WTC11 (cell line): Measurements from ENCODE around the gene TEKT2. TPM values are rescaled to one million over a fixed set of nuclear protein-coding genes. Genes with fewer than 3 reads are reported as not detected.

Experiments
- ATAC-seq: fragments of 200-7000 bp; cut with Tn5 transposase; 2 replicates; pipeline ENCODE4 v1.10.0; 2021; ENCODE audit warnings: mild to moderate bottlenecking, moderate library complexity
- CTCF ChIA-PET: fragments of 300-600 bp; sonication (Branson Sonifier 250); formaldehyde crosslinking; loops from one replicate; lab custom pipeline; 2021; ENCODE audit warnings: antibody characterized with exemption; lab: Charles Lee
- POLR2A ChIA-PET: fragments of 350-600 bp; sonication (Branson Sonifier 250); formaldehyde crosslinking; loops from one replicate; lab custom pipeline; 2021; ENCODE audit warnings: antibody characterized with exemption; lab: Charles Lee
- DNase-seq: peaks from one replicate; pipeline ENCODE4 v3.0.0; 2021; ENCODE audit warnings: low spot score
- H3K27ac Mint-ChIP-seq: 2 replicates; pipeline ENCODE4 v1.8.0; 2021; ENCODE audit warnings: mixed read lengths
- H3K27me3 Mint-ChIP-seq: 2 replicates; pipeline ENCODE4 v1.8.0; 2021; ENCODE audit warnings: low read depth, mild to moderate bottlenecking, moderate library complexity, mixed read lengths
- H3K36me3 Mint-ChIP-seq: 2 replicates; pipeline ENCODE4 v1.8.0; 2021; ENCODE audit warnings: mixed read lengths
- H3K4me1 Mint-ChIP-seq: 2 replicates; pipeline ENCODE4 v1.8.0; 2022; ENCODE audit warnings: mixed read lengths
- H3K4me3 Mint-ChIP-seq: 2 replicates; pipeline ENCODE4 v1.8.0; 2021; ENCODE audit warnings: mild to moderate bottlenecking, moderate library complexity, mixed read lengths
- H3K9me3 Mint-ChIP-seq: 2 replicates; pipeline ENCODE4 v1.8.0; 2021; ENCODE audit warnings: mixed read lengths
- ATF1 ChIP-seq: sonication (generic); formaldehyde crosslinking; IDR thresholded peaks from 2 replicates; pipeline ENCODE4 v1.8.1; 2023; ENCODE audit warnings: mild to moderate bottlenecking, moderate library complexity, missing genetic modification reagents
- CREB1 ChIP-seq: sonication (generic); formaldehyde crosslinking; IDR thresholded peaks from 2 replicates; pipeline ENCODE4 v1.8.0; 2023; ENCODE audit warnings: mild to moderate bottlenecking, missing genetic modification reagents
- EMX1 ChIP-seq: fragments of 250-450 bp; sonication (Bioruptor Pico); IDR thresholded peaks from 2 replicates; pipeline ENCODE4 v1.8.0; 2021; ENCODE audit warnings: mild to moderate bottlenecking
- ESRRA ChIP-seq: sonication (generic); formaldehyde crosslinking; IDR thresholded peaks from 2 replicates; pipeline ENCODE4 v1.8.1; 2022; ENCODE audit warnings: mild to moderate bottlenecking, missing genetic modification reagents, borderline replicate concordance
- GABPB1 ChIP-seq: sonication (generic); formaldehyde crosslinking; IDR thresholded peaks from 2 replicates; pipeline ENCODE4 v1.8.1; 2023; ENCODE audit warnings: mild to moderate bottlenecking, missing genetic modification reagents
- HMGA2 ChIP-seq: fragments of 250-450 bp; sonication (Bioruptor Pico); IDR thresholded peaks from 2 replicates; pipeline ENCODE4 v1.4.0; 2021; ENCODE audit warnings: mild to moderate bottlenecking, moderate library complexity
- JAZF1 ChIP-seq: fragments of 250-450 bp; sonication (Bioruptor Pico); IDR thresholded peaks from 2 replicates; pipeline ENCODE4 v1.9.0; 2021; ENCODE audit warnings: moderate library complexity, mild to moderate bottlenecking, inconsistent platforms
- NFATC4 ChIP-seq: fragments of 250-450 bp; sonication (Bioruptor Pico); IDR thresholded peaks from 2 replicates; pipeline ENCODE4 v1.9.0; 2021; ENCODE audit warnings: mild to moderate bottlenecking
- NR1H2 ChIP-seq: sonication (generic); formaldehyde crosslinking; IDR thresholded peaks from 2 replicates; pipeline ENCODE4 v1.9.0; 2021; ENCODE audit warnings: mild to moderate bottlenecking, moderate library complexity, missing genetic modification reagents
- NR3C1 ChIP-seq: sonication (generic); formaldehyde crosslinking; conservative IDR thresholded peaks from 2 replicates; pipeline ENCODE4 v1.8.1; 2023; ENCODE audit warnings: low read depth, mild to moderate bottlenecking, missing genetic modification reagents
- RELA ChIP-seq: sonication (generic); formaldehyde crosslinking; IDR thresholded peaks from 2 replicates; pipeline ENCODE4 v1.8.1; 2022; ENCODE audit warnings: missing genetic modification reagents, mild to moderate bottlenecking, borderline replicate concordance
- RORB ChIP-seq: fragments of 250-450 bp; sonication (Bioruptor Pico); IDR thresholded peaks from 2 replicates; pipeline ENCODE4 v1.9.0; 2021; ENCODE audit warnings: mild to moderate bottlenecking
- SOX15 ChIP-seq: fragments of 250-450 bp; sonication (Bioruptor Pico); IDR thresholded peaks from 2 replicates; pipeline ENCODE4 v1.9.0; 2021; ENCODE audit warnings: mild to moderate bottlenecking
- SP1 ChIP-seq: sonication (generic); formaldehyde crosslinking; conservative IDR thresholded peaks from 2 replicates; pipeline ENCODE4 v1.8.1; 2022; ENCODE audit warnings: missing genetic modification reagents
- TEAD1 ChIP-seq: sonication (generic); formaldehyde crosslinking; IDR thresholded peaks from 2 replicates; pipeline ENCODE4 v1.8.0; 2022; ENCODE audit warnings: mild to moderate bottlenecking, missing genetic modification reagents
- TEAD4 ChIP-seq: sonication (generic); formaldehyde crosslinking; IDR thresholded peaks from 2 replicates; pipeline ENCODE4 v1.8.0; 2022; ENCODE audit warnings: mild to moderate bottlenecking, missing genetic modification reagents
- TP53 ChIP-seq: sonication (generic); formaldehyde crosslinking; IDR thresholded peaks from 2 replicates; pipeline ENCODE4 v1.8.1; 2023; ENCODE audit warnings: mild to moderate bottlenecking, missing genetic modification reagents
- ZBTB21 ChIP-seq: sonication (generic); formaldehyde crosslinking; IDR thresholded peaks from 2 replicates; pipeline ENCODE4 v1.8.1; 2023; ENCODE audit warnings: mild to moderate bottlenecking, missing genetic modification reagents, borderline replicate concordance
- total RNA-seq: library from RNA; stranded (reverse); gene quantifications from 3 replicates; pipeline ENCODE4 v1.2.3, GENCODE V29; 2021
- TF ChIP-seq, protein P1 (sequence below): sonication (generic); formaldehyde crosslinking; IDR thresholded peaks from 2 replicates; pipeline ENCODE4 v1.8.1; 2023; ENCODE audit warnings: mild to moderate bottlenecking, missing genetic modification reagents
- TF ChIP-seq, protein P2 (sequence below): fragments of 250-450 bp; sonication (Bioruptor Pico); IDR thresholded peaks from 2 replicates; pipeline ENCODE4 v1.8.0; 2021; ENCODE audit warnings: mild to moderate bottlenecking
- TF ChIP-seq, protein P3 (sequence below): sonication (generic); formaldehyde crosslinking; IDR thresholded peaks from 2 replicates; pipeline ENCODE4 v1.8.0; 2022; ENCODE audit warnings: mild to moderate bottlenecking, missing genetic modification reagents
- TF ChIP-seq, protein P4 (sequence below): sonication (generic); formaldehyde crosslinking; IDR thresholded peaks from 2 replicates; pipeline ENCODE4 v1.8.1; 2022; ENCODE audit warnings: low read depth, missing genetic modification reagents, borderline replicate concordance
- TF ChIP-seq, protein P5 (sequence below): sonication (generic); formaldehyde crosslinking; conservative IDR thresholded peaks from 2 replicates; pipeline ENCODE4 v1.8.1; 2022; ENCODE audit warnings: mild to moderate bottlenecking, missing genetic modification reagents
- TF ChIP-seq, protein P6 (sequence below): sonication (generic); formaldehyde crosslinking; IDR thresholded peaks from 2 replicates; pipeline ENCODE4 v1.8.0; 2022; ENCODE audit warnings: missing genetic modification reagents

TEKT2 gene
- total RNA-seq, 1 experiment from 2014 or later: 1.9 TPM

DNA sequence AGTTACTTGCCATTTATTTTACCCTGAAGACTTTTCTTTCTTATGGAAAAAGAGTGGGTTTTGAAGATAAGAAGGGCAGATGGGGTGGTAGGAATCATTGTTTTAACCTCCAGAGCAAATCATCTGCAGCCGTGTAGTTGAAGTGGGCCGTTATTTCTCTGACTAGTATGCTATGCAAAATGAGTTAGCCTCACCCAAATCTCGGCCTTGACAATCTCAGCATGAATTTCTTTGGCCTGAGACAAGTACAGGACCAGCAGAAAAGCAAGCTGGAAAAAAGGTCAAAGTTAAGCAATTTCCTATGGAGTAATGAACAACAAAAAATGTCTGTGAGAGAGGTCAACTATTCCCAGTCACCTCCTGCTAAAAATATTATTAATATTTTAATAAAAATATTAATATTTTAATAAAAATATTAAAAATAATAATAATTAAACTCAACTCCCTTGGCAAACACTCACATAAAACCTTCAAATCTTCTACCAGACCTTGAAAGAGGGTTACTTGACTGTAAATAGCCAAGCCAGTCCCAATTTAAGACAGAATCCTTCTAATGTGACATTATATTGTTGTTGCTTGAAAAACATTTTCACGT is 6.8 kb upstream of the TEKT2 start:
- Mint-ChIP-seq H3K4me3 (no peak overlapping the region), H3K9me3 (no peaks in the 10 kb centered on the region), H3K27me3 (no peaks in the 10 kb centered on the region; the same call in 1 of the 2 replicates), H3K27ac (no peak overlapping the region), H3K36me3 (no peaks in the 10 kb centered on the region), H3K4me1 (peaks cover 3% of the 10 kb centered on the region; the same call in 1 of the 2 replicates)
- CTCF ChIA-PET: no interaction called here
- ATAC-seq (no peak), DNase-seq (no peak)
- TF ChIP-seq, protein P1, sequence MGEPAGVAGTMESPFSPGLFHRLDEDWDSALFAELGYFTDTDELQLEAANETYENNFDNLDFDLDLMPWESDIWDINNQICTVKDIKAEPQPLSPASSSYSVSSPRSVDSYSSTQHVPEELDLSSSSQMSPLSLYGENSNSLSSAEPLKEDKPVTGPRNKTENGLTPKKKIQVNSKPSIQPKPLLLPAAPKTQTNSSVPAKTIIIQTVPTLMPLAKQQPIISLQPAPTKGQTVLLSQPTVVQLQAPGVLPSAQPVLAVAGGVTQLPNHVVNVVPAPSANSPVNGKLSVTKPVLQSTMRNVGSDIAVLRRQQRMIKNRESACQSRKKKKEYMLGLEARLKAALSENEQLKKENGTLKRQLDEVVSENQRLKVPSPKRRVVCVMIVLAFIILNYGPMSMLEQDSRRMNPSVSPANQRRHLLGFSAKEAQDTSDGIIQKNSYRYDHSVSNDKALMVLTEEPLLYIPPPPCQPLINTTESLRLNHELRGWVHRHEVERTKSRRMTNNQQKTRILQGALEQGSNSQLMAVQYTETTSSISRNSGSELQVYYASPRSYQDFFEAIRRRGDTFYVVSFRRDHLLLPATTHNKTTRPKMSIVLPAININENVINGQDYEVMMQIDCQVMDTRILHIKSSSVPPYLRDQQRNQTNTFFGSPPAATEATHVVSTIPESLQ (CRISPR knock-in tag): no peak
- TF ChIP-seq HMGA2 (CRISPR knock-in tag): peak; percentile 94
- POLR2A ChIA-PET: no interaction called here

DNA sequence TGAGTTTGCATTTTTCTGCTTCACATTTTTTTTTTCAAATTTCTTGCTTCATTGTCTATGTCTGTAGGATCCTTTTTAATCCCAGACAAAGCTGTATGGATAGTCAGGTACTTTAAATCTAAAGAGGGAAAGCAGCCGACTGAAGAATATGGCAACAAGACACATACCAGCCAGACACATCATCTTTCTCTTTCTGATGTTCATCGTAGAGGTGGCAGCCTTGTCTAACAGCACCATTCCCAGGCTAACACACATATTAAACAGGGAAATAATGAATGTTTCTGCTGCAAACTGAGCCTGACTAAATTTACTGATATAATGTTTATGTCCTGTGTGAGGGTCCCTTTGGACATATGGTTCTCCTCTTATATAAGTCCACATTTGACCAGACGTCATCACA is 3.7 kb upstream of the TEKT2 start:
- Mint-ChIP-seq H3K36me3 (no peaks in the 10 kb centered on the region), H3K4me1 (peaks cover 5% of the 10 kb centered on the region), H3K4me3 (no peak overlapping the region), H3K9me3 (no peaks in the 10 kb centered on the region), H3K27ac (no peak overlapping the region), H3K27me3 (peaks cover 2% of the 10 kb centered on the region)
- TF ChIP-seq, protein P2, sequence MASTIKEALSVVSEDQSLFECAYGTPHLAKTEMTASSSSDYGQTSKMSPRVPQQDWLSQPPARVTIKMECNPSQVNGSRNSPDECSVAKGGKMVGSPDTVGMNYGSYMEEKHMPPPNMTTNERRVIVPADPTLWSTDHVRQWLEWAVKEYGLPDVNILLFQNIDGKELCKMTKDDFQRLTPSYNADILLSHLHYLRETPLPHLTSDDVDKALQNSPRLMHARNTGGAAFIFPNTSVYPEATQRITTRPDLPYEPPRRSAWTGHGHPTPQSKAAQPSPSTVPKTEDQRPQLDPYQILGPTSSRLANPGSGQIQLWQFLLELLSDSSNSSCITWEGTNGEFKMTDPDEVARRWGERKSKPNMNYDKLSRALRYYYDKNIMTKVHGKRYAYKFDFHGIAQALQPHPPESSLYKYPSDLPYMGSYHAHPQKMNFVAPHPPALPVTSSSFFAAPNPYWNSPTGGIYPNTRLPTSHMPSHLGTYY (CRISPR knock-in tag): no peak
- no peak for TF ChIP-seq CREB1
- no peak for TF ChIP-seq NR3C1 (CRISPR knock-in tag)
- ATAC-seq: no peak
- no peak for DNase-seq
- ChIA-PET POLR2A (no interaction called here), CTCF (interaction anchor here (0.9 kb wide), 1 partner anchor 55 kb away, joined by 3 read pairs; no protein-coding TSS in a partner anchor)

DNA sequence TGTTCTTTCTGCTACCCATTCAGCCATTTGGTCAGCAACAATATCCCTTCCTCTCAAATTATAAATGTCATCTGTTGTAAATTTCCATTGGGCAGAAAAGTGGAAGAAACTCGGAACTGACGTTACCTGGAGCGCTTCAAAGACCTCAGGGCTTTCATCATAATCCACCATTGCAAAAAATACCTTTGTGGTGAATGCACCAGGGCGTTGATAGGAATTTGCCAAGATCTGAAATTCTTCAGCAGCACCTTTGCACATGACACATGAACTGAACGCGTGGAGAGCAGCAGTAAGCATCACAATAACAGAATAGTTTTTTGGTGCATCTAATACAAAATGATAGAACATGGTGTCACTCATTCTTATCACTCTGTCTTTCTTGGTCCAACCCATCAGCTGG is 3.1 kb upstream of the TEKT2 start:
- Mint-ChIP-seq H3K36me3 (no peaks in the 10 kb centered on the region), H3K9me3 (no peaks in the 10 kb centered on the region), H3K4me3 (no peak overlapping the region), H3K4me1 (peaks cover 5% of the 10 kb centered on the region), H3K27me3 (peaks cover 2% of the 10 kb centered on the region), H3K27ac (no peak overlapping the region)
- CTCF ChIA-PET: no interaction called here
- ATAC-seq (no peak), DNase-seq (no peak)
- TF ChIP-seq RORB (CRISPR knock-in tag): no peak
- TF ChIP-seq, protein P3, sequence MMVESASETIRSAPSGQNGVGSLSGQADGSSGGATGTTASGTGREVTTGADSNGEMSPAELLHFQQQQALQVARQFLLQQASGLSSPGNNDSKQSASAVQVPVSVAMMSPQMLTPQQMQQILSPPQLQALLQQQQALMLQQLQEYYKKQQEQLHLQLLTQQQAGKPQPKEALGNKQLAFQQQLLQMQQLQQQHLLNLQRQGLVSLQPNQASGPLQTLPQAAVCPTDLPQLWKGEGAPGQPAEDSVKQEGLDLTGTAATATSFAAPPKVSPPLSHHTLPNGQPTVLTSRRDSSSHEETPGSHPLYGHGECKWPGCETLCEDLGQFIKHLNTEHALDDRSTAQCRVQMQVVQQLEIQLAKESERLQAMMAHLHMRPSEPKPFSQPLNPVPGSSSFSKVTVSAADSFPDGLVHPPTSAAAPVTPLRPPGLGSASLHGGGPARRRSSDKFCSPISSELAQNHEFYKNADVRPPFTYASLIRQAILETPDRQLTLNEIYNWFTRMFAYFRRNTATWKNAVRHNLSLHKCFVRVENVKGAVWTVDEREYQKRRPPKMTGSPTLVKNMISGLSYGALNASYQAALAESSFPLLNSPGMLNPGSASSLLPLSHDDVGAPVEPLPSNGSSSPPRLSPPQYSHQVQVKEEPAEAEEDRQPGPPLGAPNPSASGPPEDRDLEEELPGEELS (CRISPR knock-in tag): no peak
- no peak for TF ChIP-seq TEAD1 (CRISPR knock-in tag)
- no peak for TF ChIP-seq NR1H2 (CRISPR knock-in tag)
- TF ChIP-seq TEAD4: no peak
- TF ChIP-seq EMX1: no peak
- TF ChIP-seq SP1 (CRISPR knock-in tag): no peak
- no peak for TF ChIP-seq TP53 (CRISPR knock-in tag)
- TF ChIP-seq ZBTB21 (CRISPR knock-in tag): no peak
- TF ChIP-seq JAZF1 (CRISPR knock-in tag): no peak
- TF ChIP-seq, protein P4, sequence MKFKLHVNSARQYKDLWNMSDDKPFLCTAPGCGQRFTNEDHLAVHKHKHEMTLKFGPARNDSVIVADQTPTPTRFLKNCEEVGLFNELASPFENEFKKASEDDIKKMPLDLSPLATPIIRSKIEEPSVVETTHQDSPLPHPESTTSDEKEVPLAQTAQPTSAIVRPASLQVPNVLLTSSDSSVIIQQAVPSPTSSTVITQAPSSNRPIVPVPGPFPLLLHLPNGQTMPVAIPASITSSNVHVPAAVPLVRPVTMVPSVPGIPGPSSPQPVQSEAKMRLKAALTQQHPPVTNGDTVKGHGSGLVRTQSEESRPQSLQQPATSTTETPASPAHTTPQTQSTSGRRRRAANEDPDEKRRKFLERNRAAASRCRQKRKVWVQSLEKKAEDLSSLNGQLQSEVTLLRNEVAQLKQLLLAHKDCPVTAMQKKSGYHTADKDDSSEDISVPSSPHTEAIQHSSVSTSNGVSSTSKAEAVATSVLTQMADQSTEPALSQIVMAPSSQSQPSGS: no peak
- TF ChIP-seq, protein P5, sequence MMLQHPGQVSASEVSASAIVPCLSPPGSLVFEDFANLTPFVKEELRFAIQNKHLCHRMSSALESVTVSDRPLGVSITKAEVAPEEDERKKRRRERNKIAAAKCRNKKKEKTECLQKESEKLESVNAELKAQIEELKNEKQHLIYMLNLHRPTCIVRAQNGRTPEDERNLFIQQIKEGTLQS: no peak
- no peak for TF ChIP-seq NFATC4 (CRISPR knock-in tag)
- TF ChIP-seq, protein P6, sequence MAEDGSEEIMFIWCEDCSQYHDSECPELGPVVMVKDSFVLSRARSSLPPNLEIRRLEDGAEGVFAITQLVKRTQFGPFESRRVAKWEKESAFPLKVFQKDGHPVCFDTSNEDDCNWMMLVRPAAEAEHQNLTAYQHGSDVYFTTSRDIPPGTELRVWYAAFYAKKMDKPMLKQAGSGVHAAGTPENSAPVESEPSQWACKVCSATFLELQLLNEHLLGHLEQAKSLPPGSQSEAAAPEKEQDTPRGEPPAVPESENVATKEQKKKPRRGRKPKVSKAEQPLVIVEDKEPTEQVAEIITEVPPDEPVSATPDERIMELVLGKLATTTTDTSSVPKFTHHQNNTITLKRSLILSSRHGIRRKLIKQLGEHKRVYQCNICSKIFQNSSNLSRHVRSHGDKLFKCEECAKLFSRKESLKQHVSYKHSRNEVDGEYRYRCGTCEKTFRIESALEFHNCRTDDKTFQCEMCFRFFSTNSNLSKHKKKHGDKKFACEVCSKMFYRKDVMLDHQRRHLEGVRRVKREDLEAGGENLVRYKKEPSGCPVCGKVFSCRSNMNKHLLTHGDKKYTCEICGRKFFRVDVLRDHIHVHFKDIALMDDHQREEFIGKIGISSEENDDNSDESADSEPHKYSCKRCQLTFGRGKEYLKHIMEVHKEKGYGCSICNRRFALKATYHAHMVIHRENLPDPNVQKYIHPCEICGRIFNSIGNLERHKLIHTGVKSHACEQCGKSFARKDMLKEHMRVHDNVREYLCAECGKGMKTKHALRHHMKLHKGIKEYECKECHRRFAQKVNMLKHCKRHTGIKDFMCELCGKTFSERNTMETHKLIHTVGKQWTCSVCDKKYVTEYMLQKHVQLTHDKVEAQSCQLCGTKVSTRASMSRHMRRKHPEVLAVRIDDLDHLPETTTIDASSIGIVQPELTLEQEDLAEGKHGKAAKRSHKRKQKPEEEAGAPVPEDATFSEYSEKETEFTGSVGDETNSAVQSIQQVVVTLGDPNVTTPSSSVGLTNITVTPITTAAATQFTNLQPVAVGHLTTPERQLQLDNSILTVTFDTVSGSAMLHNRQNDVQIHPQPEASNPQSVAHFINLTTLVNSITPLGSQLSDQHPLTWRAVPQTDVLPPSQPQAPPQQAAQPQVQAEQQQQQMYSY (CRISPR knock-in tag): no peak
- no peak for TF ChIP-seq ESRRA (CRISPR knock-in tag)
- TF ChIP-seq RELA (CRISPR knock-in tag): no peak
- no peak for TF ChIP-seq GABPB1 (CRISPR knock-in tag)
- TF ChIP-seq SOX15 (CRISPR knock-in tag): no peak
- no peak for TF ChIP-seq ATF1
- POLR2A ChIA-PET: no interaction called here
